HEK293 (cell line): ENCODE measurements around the gene TCF12.
A peak's percentile ranks its signal among the peaks of the same experiment; 100 is the strongest.

Source experiments
- CTCF ChIA-PET: fragments of 350-600 bp; formaldehyde crosslinking; extraction: SDS; loops from one replicate; lab custom pipeline; 2021; ENCODE audit warnings: antibody characterized with exemption; lab: Yijun Ruan, JAX
- POLR2A ChIA-PET: fragments of 300-600 bp; formaldehyde crosslinking; extraction: SDS; loops from one replicate; lab custom pipeline; 2020; ENCODE audit warnings: antibody characterized with exemption, inconsistent platforms; lab: Yijun Ruan, JAX
- H3K27ac ChIP-seq: fragments of 200-500 bp; sonication (Bioruptor generic); 2 replicates; pipeline ENCODE4 v1.5.1; 2014; ENCODE audit warnings: low read depth, low read length, control low read depth, inconsistent platforms; ENCODE audit errors: extremely low read depth
- H3K36me3 ChIP-seq, 2 experiments: fragments of 200-500 bp in 1 of 2; sonication (Bioruptor generic) in 1 of 2; 1 replicate in 1 of 2; 2 replicates in 1 of 2; pipeline ENCODE4 v1.5.1; 2014 to 2017; ENCODE audit warnings: inconsistent platforms in 2 of 2, low read length in 2 of 2; ENCODE audit not compliant: control insufficient read depth in 2 of 2, insufficient read depth in 1 of 2
- H3K4me1 ChIP-seq: fragments of 200-500 bp; sonication (Bioruptor generic); 2 replicates; pipeline ENCODE4 v1.5.1; 2014; ENCODE audit warnings: mild to moderate bottlenecking, low read length, inconsistent platforms; ENCODE audit not compliant: control insufficient read depth, insufficient read depth
- H3K4me3 ChIP-seq: 2 replicates; pipeline ENCODE4 v1.5.1; 2011; ENCODE audit warnings: low read depth, mild to moderate bottlenecking, control low read depth, low read length, moderate library complexity
- H3K9me3 ChIP-seq: fragments of 200-500 bp; sonication (Bioruptor generic); 2 replicates; pipeline ENCODE4 v1.5.1; 2014; ENCODE audit warnings: low read depth, low read length, inconsistent platforms; ENCODE audit not compliant: control insufficient read depth, insufficient read depth
- ATF2 ChIP-seq: fragments of 450-650 bp; formaldehyde crosslinking; IDR thresholded peaks from 2 replicates; pipeline ENCODE4 v1.5.1; 2016; ENCODE audit warnings: missing biosample characterization, missing genetic modification characterization, low read depth
- CTCF ChIP-seq: fragments of 450-650 bp; formaldehyde crosslinking; IDR thresholded peaks from 2 replicates; pipeline ENCODE4 v1.5.1; 2016; ENCODE audit warnings: missing biosample characterization, missing genetic modification characterization
- KLF17 ChIP-seq: fragments of 450-650 bp; formaldehyde crosslinking; IDR thresholded peaks from 2 replicates; pipeline ENCODE4 v1.5.1; 2016; ENCODE audit warnings: missing biosample characterization, missing genetic modification characterization
- RBAK ChIP-seq: fragments of 450-650 bp; formaldehyde crosslinking; IDR thresholded peaks from 2 replicates; pipeline ENCODE4 v1.5.1; 2016; ENCODE audit warnings: missing biosample characterization, missing genetic modification characterization
- ZBTB17 ChIP-seq: fragments of 450-650 bp; formaldehyde crosslinking; IDR thresholded peaks from 2 replicates; pipeline ENCODE4 v1.5.1; 2016; ENCODE audit warnings: missing biosample characterization, missing genetic modification characterization
- ZBTB20 ChIP-seq: fragments of 450-650 bp; formaldehyde crosslinking; IDR thresholded peaks from 2 replicates; pipeline ENCODE4 v1.5.1; 2016; ENCODE audit warnings: missing biosample characterization, missing genetic modification characterization
- ZNF112 ChIP-seq: fragments of 450-650 bp; formaldehyde crosslinking; IDR thresholded peaks from 2 replicates; pipeline ENCODE4 v1.5.0; 2017; ENCODE audit warnings: missing biosample characterization, missing genetic modification characterization
- ZNF175 ChIP-seq: fragments of 450-650 bp; formaldehyde crosslinking; IDR thresholded peaks from 2 replicates; pipeline ENCODE4 v1.5.1; 2016; ENCODE audit warnings: missing biosample characterization, missing genetic modification characterization
- ZNF274 ChIP-seq, 2 experiments: fragments of 200-500 bp in 1 of 2; fragments of 450-650 bp in 1 of 2; sonication (Bioruptor generic) in 1 of 2; formaldehyde crosslinking in 1 of 2; IDR thresholded peaks; 2 replicates each; pipeline versions ENCODE4 v1.5.1 to v1.6.1; 2014 to 2016; ENCODE audit warnings: borderline replicate concordance in 1 of 2, inconsistent platforms in 1 of 2, low read length in 1 of 2, missing biosample characterization in 1 of 2, missing genetic modification characterization in 1 of 2
- ZNF398 ChIP-seq: fragments of 450-650 bp; formaldehyde crosslinking; IDR thresholded peaks from 2 replicates; pipeline ENCODE4 v1.5.1; 2017; ENCODE audit warnings: missing biosample characterization, missing genetic modification characterization
- ZNF416 ChIP-seq: fragments of 450-650 bp; formaldehyde crosslinking; IDR thresholded peaks from 2 replicates; pipeline ENCODE4 v1.5.1; 2016; ENCODE audit warnings: missing biosample characterization, missing genetic modification characterization
- ZNF654 ChIP-seq: fragments of 450-650 bp; formaldehyde crosslinking; IDR thresholded peaks from 2 replicates; pipeline ENCODE4 v1.5.1; 2016; ENCODE audit warnings: low read depth, missing biosample characterization, missing genetic modification characterization
- ZNF670 ChIP-seq: fragments of 450-650 bp; formaldehyde crosslinking; IDR thresholded peaks from 2 replicates; pipeline ENCODE4 v1.5.1; 2016; ENCODE audit warnings: missing biosample characterization, missing genetic modification characterization, low read depth

TCF12 gene

GRCh38 chr15:57144448-57144847, 226.0 kb downstream of the TCF12 start:
- ChIA-PET CTCF (interaction anchor here (0.5 to 3.6 kb wide), 5 partner anchors 8 to 655 kb away, joined by 3 to 33 read pairs (median 4); no protein-coding TSS in a partner anchor), POLR2A (no interaction called here)
- Histone ChIP-seq H3K4me1 (peaks cover 5% of the 10 kb centered on the region; the same call in 1 of the 2 replicates), H3K27ac (no peak overlapping the region), H3K9me3 (no peaks in the 10 kb centered on the region), H3K4me3 (no peak overlapping the region), H3K36me3 (no peaks in the 10 kb centered on the region)
- TF ChIP-seq ZBTB20 (tag by site-specific recombination) (no peak), ZBTB17 (tag by site-specific recombination) (0 out of 2 replicates have a peak, but pooled peaks have one; percentile 32), KLF17 (tag by site-specific recombination) (no peak), ATF2 (tag by site-specific recombination) (0 out of 2 replicates have a peak, but pooled peaks have one; percentile 38)

- CTCF ChIA-PET, result interaction anchor here (0.6 to 3.6 kb wide), 23 partner anchors 8 to 655 kb away, joined by 3 to 33 read pairs (median 4); no protein-coding TSS in a partner anchor
- H3K27ac ChIP-seq, result no peak overlapping the region
- H3K9me3 ChIP-seq, result no peaks in the 10 kb centered on the region
- TF ChIP-seq ZNF654 (tag by site-specific recombination) (peak; percentile 64), ZNF175 (tag by site-specific recombination) (no peak), ZNF670 (no peak), CTCF (no peak)
- H3K4me1 ChIP-seq, result peaks cover 5% of the 10 kb centered on the region; the same call in 1 of the 2 replicates
- H3K36me3 ChIP-seq, result peaks cover 0 to under 1% of the 10 kb centered on the region in 2 experiments; a peak in 1 of 3 replicates
- POLR2A ChIA-PET, result no interaction called here
- H3K4me3 ChIP-seq, result no peak overlapping the region
Observed at GRCh38 chr15:57146506-57147201, 228.2 kb downstream of the TCF12 start.

GRCh38 chr15:57147621-57148020, 229.2 kb downstream of the TCF12 start:
- ChIA-PET POLR2A (no interaction called here), CTCF (interaction anchor here (0.9 to 3.6 kb wide), 7 partner anchors 9 to 412 kb away, joined by 3 to 33 read pairs (median 8); no protein-coding TSS in a partner anchor)
- TF ChIP-seq ZNF274 (IDR thresholded peaks at IDR 0.05; ENCODE audit: low read length) (no peak), ZNF274 (tag by site-specific recombination; IDR thresholded peaks at IDR 0.05; ENCODE audit: borderline replicate concordance) (no peak), RBAK (no peak), ZNF398 (tag by site-specific recombination) (no peak), ZNF416 (tag by site-specific recombination) (no peak), ZNF112 (tag by site-specific recombination) (no peak)
- Histone ChIP-seq H3K9me3 (no peaks in the 10 kb centered on the region), H3K4me3 (no peak overlapping the region), H3K4me1 (peaks cover 5% of the 10 kb centered on the region; the same call in 1 of the 2 replicates), H3K27ac (no peak overlapping the region), H3K36me3 (peaks cover 0 to 4% of the 10 kb centered on the region in 2 experiments; a peak in 1 of 3 replicates)
